Caco-2 (cell line): ENCODE results near the gene PDE7B. TPM values are rescaled to one million over a fixed set of nuclear protein-coding genes. Genes with fewer than 3 reads are reported as not detected.

Source experiments
- BruUV-seq: library from RNA; stranded (reverse); fragments of 400-500 nt; replicated peaks from 2 replicates; lab custom pipeline; 2021; lab: Mats Ljungman, UMichigan
- CTCF ChIA-PET: fragments of 300-600 bp; sonication (Branson Sonifier 250); formaldehyde crosslinking; loops from one replicate; lab custom pipeline; 2022; ENCODE audit warnings: antibody characterized with exemption; lab: Charles Lee
- POLR2A ChIA-PET: fragments of 300-600 bp; sonication (Branson Sonifier 250); formaldehyde crosslinking; loops from one replicate; lab custom pipeline; 2022; ENCODE audit warnings: antibody characterized with exemption; lab: Charles Lee
- DNase-seq, 2 experiments: peaks; one replicate each; pipeline versions ENCODE4 v3.0.0 to v3.0.0-alpha.2; 2020 to 2022
- H3K27me3 ChIP-seq: replicated peaks from 2 replicates; pipeline ENCODE4 v1.6.0; 2011; ENCODE audit warnings: low read length; ENCODE audit not compliant: control insufficient read depth, insufficient read depth
- H3K36me3 ChIP-seq: 2 replicates; pipeline ENCODE4 v1.5.1; 2011; ENCODE audit warnings: low read length; ENCODE audit not compliant: control insufficient read depth, insufficient read depth
- H3K4me1 ChIP-seq: fragments of 250-450 bp; sonication (Bioruptor Pico); 2 replicates; pipeline ENCODE4 v1.5.1; 2020; ENCODE audit warnings: mild to moderate bottlenecking
- H3K4me3 ChIP-seq: 2 replicates; pipeline ENCODE4 v1.5.1; 2011; ENCODE audit warnings: low read depth, mild to moderate bottlenecking, control low read depth, low read length
- H3K9me3 ChIP-seq: fragments of 250-450 bp; sonication (Bioruptor Pico); 2 replicates; pipeline ENCODE4 v1.5.1; 2020; ENCODE audit warnings: mild to moderate bottlenecking, moderate library complexity
- H3K27ac Mint-ChIP-seq: one replicate; pipeline ENCODE4 v1.8.0; 2022; ENCODE audit warnings: mixed read lengths; ENCODE audit not compliant: unreplicated experiment
- H3K27me3 Mint-ChIP-seq: one replicate; pipeline ENCODE4 v1.8.0; 2022; ENCODE audit warnings: mixed read lengths; ENCODE audit not compliant: insufficient read depth, unreplicated experiment
- H3K36me3 Mint-ChIP-seq: one replicate; pipeline ENCODE4 v1.8.0; 2022; ENCODE audit warnings: mild to moderate bottlenecking, mixed read lengths; ENCODE audit not compliant: insufficient read depth, unreplicated experiment
- H3K4me1 Mint-ChIP-seq: one replicate; pipeline ENCODE4 v1.8.0; 2022; ENCODE audit warnings: low read depth, mixed read lengths; ENCODE audit not compliant: unreplicated experiment
- H3K4me3 Mint-ChIP-seq: one replicate; pipeline ENCODE4 v1.8.0; 2022; ENCODE audit warnings: mild to moderate bottlenecking, moderate library complexity, mixed read lengths; ENCODE audit not compliant: unreplicated experiment
- H3K9me3 Mint-ChIP-seq: one replicate; pipeline ENCODE4 v1.8.0; 2022; ENCODE audit warnings: mixed read lengths; ENCODE audit not compliant: unreplicated experiment
- CTCF ChIP-seq, 2 experiments: fragments of 200-600 bp in 1 of 2; IDR thresholded peaks; 1 replicate in 1 of 2; 2 replicates in 1 of 2; pipeline versions ENCODE4 v1.5.1 to v1.8.0; 2011 to 2022; ENCODE audit warnings: antibody characterized with exemption in 1 of 2, control low read depth in 1 of 2, inconsistent platforms in 1 of 2, low read depth in 1 of 2, low read length in 1 of 2, mild to moderate bottlenecking in 1 of 2, moderate library complexity in 1 of 2; ENCODE audit not compliant: insufficient read depth in 1 of 2, severe bottlenecking in 1 of 2, unreplicated experiment in 1 of 2
- intact Hi-C: fragments of 100-400 bp; cut with micrococcal nuclease; formaldehyde crosslinking; loops from one replicate; pipeline ENCODE4 v1.10.0; 2022; ENCODE audit not compliant: unreplicated experiment
- total RNA-seq: library from RNA; stranded (reverse); gene quantifications from 2 replicates; pipeline ENCODE4 v1.2.3, GENCODE V29; 2022

The PDE7B gene
- total RNA-seq, 1 experiment from 2014 or later, result not detected

GRCh38 chr6:135819665-135820064, 31.8 kb upstream of the PDE7B start:
- no peak for TF ChIP-seq CTCF (IDR thresholded peaks at IDR 0.05; ENCODE audit: insufficient read depth in 1 of 2, low read depth in 1 of 2, low read length in 1 of 2, severe bottlenecking in 1 of 2, unreplicated experiment in 1 of 2)
- CTCF ChIA-PET, result no interaction called here
- Mint-ChIP-seq H3K4me3 (no peak overlapping the region), H3K27ac (no peak overlapping the region), H3K27me3 (peaks cover 12% of the 10 kb centered on the region), H3K4me1 (no peaks in the 10 kb centered on the region), H3K9me3 (no peaks in the 10 kb centered on the region), H3K36me3 (no peaks in the 10 kb centered on the region)
- no peak for DNase-seq
- no peaks in the 10 kb centered on the region for H3K36me3 ChIP-seq
- no peak overlapping the region for H3K4me3 ChIP-seq
- BruUV-seq, result no TSS peak
- intact Hi-C loops, result no loop called here
- no peaks in the 10 kb centered on the region for H3K4me1 ChIP-seq
- H3K9me3 ChIP-seq, result no peaks in the 10 kb centered on the region
- POLR2A ChIA-PET, result no interaction called here
- H3K27me3 ChIP-seq, result no peaks in the 10 kb centered on the region

- Histone ChIP-seq H3K27me3 (no peaks in the 10 kb centered on the region), H3K4me3 (no peak overlapping the region), H3K9me3 (no peaks in the 10 kb centered on the region), H3K4me1 (no peaks in the 10 kb centered on the region), H3K36me3 (no peaks in the 10 kb centered on the region)
- Mint-ChIP-seq H3K4me3 (no peak overlapping the region), H3K27ac (no peak overlapping the region), H3K27me3 (peaks cover 12% of the 10 kb centered on the region), H3K9me3 (no peaks in the 10 kb centered on the region), H3K4me1 (no peaks in the 10 kb centered on the region), H3K36me3 (no peaks in the 10 kb centered on the region)
- intact Hi-C loops, result no loop called here
- CTCF ChIA-PET, result no interaction called here
- no TSS peak for BruUV-seq
- no peak for DNase-seq
- POLR2A ChIA-PET, result no interaction called here
- no peak for TF ChIP-seq CTCF (IDR thresholded peaks at IDR 0.05; ENCODE audit: insufficient read depth in 1 of 2, low read depth in 1 of 2, low read length in 1 of 2, severe bottlenecking in 1 of 2, unreplicated experiment in 1 of 2)
Observed at GRCh38 chr6:135820340-135820739, 31.2 kb upstream of the PDE7B start.

GRCh38 chr6:135823851-135824250, 27.6 kb upstream of the PDE7B start:
- Histone ChIP-seq H3K4me1 (no peaks in the 10 kb centered on the region), H3K9me3 (no peaks in the 10 kb centered on the region), H3K4me3 (no peak overlapping the region), H3K27me3 (no peaks in the 10 kb centered on the region), H3K36me3 (no peaks in the 10 kb centered on the region)
- H3K9me3 Mint-ChIP-seq, result no peaks in the 10 kb centered on the region
- CTCF ChIA-PET, result no interaction called here
- H3K4me3 Mint-ChIP-seq, result no peak overlapping the region
- no peaks in the 10 kb centered on the region for H3K36me3 Mint-ChIP-seq
- no peak overlapping the region for H3K27ac Mint-ChIP-seq
- no peaks in the 10 kb centered on the region for H3K4me1 Mint-ChIP-seq
- intact Hi-C loops, result no loop called here
- no peak for TF ChIP-seq CTCF (IDR thresholded peaks at IDR 0.05; ENCODE audit: insufficient read depth in 1 of 2, low read depth in 1 of 2, low read length in 1 of 2, severe bottlenecking in 1 of 2, unreplicated experiment in 1 of 2)
- peaks cover 12% of the 10 kb centered on the region for H3K27me3 Mint-ChIP-seq
- no peak for DNase-seq
- POLR2A ChIA-PET, result no interaction called here
- no TSS peak for BruUV-seq
